HG02588 (cell line): ENCODE measurements around the gene FRMD4B.
"Not testable (repeated sequence)": the region's sequence is repeated elsewhere in the genome, so short reads cannot be mapped to it uniquely, and the experiment has no call there.

Experiments used
- ATAC-seq: cut with Tn5 transposase; IDR thresholded peaks from one replicate; pipeline ENCODE4 v1.9.1; 2021; ENCODE audit warnings: mild to moderate bottlenecking, moderate library complexity; ENCODE audit not compliant: unreplicated experiment

The FRMD4B gene

DNA sequence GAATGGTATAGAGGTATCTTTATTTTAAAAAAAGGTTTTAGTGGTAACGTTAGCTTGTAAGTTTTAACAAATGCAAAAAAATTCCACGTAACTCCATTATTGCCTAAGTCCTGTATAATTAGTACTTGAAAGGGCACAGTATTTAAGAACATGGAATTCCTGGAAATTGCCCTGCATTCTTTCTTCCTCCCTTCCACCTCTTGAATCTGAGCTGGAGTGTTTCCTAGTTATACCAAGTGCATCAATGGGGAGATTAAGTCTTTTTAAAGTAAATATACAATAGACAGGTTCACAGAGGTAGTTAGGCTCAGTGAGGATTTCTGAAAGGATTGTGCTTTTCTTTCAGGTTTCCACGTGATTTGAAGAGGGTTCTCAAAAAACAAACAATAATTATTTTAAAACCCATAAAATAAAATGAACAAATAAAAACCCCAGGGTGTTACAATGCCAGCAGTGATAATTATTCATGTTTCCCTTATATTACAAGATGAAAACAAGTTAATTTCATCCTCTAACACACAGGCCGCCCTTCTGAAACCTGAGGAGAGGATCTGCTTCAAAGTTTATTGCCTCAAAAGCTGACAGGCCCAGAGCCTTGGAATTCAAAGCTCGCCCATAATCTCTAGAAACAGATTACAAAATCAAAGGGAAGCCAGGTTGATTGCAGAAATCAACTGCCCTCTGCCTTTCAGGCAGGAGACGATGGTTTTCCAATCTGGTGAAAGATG is 134.6 kb downstream of the FRMD4B start:
- ATAC-seq, result no peak

DNA sequence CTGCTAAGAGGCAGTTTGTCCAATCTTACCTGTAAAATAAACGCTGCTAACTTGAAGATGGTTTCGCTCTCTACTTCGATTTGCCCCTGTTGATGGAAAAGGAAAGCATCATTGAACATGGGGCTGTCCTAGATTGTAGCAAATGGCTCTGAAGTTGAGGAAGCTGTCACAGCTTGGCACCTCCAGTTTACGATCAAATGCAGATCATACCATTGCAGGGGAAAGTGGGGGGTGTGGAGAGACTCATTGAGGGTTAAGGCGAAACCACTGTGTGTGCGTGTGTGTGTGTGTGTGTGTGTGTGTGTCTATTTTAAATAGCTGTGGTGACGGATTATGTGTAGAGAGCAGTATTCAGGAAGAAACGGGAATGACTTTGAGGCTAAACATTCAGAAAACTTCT is 135.9 kb downstream of the FRMD4B start:
- ATAC-seq, result no peak

DNA sequence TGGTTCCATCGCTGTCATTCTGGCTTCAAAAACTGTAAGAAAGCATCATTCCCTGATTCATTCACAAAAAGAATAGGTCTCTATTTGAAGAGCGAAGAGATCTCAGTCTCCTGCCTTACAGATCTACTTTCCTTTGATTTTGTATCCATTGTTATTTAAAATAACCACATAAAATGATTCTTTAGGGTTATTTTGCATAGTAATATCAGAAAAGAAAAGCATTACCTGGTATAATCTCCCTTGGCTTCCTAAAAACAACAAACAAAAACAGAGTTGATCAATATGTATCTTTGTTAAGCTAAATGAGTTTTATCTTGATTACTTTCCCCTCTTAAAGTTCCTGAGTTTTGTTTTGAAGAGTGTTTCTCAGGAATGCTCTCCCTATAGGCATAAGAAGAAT is 136.9 kb downstream of the FRMD4B start:
- no peak for ATAC-seq

DNA sequence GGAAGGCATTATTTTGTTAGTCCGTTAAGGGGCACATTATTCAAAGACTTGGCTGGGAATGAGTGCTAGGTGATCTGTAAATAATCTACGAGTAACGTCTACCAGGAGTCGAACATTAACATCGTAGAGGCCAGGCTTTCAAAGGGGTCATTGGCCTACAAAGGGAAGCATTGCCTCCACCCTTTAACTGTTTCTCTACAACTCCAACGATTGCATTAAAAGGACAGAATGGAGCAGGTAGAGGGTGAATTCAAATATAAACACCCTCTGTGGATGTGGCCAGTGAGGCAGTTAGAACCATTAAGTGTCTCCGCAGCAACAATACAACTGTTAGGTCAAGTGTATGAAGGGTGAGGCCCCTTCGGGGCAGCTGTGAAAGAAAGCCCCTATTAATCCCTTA is 137.5 kb downstream of the FRMD4B start:
- no peak for ATAC-seq

DNA sequence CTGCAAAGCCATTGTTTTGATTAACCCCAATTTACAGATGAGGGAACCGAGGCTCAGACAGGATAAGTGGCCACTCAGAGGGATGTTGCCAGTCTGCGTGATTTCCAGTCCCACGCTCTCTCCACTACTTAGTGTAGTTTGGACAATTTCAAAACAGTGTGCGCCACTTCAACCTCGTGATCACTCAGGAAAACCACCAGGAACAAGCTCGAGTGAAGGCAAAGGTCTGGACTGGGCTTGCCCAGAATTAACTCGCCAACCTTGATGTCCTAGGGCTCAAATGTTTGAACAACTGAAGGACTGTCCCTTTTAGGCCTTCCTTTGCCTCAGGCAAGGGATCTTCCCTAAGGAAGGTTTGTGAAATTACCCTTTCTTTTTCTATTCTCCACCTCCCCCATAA is 139.3 kb downstream of the FRMD4B start:
- ATAC-seq, result no peak

DNA sequence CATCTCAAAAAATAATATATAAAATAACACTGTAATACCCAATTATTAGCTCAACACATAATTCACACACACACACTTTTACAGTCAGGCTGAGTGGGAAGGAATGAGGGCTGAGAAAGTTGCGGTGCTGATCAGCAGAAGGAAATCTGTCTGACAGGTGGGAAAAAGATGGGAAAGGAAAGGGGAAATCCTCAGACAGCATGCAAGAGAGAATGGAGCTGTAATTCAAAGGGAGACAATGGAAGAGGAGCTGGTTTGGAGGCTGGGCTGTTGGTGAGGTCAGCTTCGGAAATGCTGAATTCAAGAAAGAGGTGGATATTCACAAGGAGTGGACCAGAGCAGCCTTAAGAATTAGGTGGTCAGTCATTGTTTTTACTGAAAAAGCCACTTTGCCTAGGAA is 141.8 kb downstream of the FRMD4B start:
- ATAC-seq, result no peak

DNA sequence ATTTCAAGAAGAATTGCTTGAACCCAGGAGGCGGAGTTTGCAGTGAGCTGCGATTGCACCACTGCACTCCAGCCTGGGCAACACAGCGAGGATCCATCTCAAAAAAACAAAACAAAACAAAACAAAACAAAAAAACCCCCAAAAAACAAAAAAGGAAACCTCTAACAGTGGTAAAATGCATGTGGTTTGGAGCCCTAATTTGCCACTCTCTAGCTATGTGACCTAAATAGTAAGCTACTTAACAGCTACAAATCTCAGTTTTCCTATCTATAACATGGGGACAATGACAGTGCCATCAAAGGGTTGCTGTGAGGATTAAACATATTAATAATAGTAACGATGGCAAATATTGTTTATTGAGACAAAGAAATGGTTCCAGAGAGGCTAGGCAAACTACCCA is 144.1 kb downstream of the FRMD4B start:
- no peak for ATAC-seq

DNA sequence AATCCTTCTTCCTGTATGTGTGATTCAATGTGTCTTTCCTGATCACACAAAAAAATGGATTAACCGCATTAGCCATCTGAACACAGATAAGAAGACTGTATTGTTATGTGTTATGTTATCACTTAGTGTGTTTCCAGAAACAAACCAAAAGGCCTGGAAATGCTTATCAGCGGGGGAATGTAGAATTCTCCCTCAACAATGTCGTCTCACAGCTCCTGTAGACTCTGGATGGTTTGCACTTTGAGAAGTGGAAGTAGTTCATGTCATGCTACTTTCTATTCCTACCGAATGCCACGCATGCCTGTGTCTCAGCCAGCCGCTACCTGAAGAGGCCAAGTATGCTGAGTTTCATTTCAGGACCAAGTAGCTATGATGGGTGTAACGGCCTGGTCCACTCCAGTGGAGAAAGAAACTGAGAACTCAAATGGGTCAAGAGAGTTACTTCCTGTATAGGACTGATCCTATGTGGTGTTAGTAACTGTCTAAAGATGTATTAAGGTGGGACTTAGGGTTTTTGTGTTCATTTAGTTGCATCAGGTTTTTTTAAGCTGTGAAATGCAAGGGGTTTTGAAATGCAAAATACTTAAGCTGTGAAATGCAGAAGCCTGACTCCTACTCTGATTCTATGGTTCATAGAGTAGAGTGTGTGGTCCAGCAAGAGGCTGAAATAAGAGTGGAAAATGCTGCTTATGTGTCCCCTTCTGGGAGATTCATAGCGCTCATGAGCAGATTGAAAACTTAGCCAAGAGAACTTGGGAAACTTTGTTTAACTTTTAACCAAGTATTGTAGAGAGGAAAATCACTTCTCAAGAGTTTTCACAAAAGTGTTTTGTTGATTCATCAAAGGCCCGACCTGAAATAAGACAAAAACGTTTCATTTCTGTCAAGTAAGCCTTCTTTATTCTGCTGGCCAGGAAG is 145.0 kb downstream of the FRMD4B start:
- ATAC-seq, result no peak

DNA sequence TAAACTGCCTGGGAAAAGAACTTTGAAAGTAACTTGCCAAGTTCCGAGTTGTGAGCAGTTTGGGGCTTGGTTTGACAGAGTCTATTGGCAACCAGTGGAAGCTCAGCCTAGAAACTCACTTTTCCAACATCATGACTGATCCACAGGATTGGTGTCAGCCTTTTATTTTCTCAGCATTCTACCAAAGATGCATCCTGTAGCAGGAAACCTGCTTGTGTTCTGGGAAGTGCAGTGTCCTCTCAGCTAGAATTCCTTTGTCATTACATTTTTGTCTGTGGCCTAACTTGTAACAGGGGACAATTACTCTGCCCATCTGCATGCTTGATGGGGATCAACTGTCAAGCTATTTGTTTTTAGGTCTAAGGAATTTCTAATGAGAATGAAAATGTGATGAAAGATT is 146.8 kb downstream of the FRMD4B start:
- no peak for ATAC-seq

DNA sequence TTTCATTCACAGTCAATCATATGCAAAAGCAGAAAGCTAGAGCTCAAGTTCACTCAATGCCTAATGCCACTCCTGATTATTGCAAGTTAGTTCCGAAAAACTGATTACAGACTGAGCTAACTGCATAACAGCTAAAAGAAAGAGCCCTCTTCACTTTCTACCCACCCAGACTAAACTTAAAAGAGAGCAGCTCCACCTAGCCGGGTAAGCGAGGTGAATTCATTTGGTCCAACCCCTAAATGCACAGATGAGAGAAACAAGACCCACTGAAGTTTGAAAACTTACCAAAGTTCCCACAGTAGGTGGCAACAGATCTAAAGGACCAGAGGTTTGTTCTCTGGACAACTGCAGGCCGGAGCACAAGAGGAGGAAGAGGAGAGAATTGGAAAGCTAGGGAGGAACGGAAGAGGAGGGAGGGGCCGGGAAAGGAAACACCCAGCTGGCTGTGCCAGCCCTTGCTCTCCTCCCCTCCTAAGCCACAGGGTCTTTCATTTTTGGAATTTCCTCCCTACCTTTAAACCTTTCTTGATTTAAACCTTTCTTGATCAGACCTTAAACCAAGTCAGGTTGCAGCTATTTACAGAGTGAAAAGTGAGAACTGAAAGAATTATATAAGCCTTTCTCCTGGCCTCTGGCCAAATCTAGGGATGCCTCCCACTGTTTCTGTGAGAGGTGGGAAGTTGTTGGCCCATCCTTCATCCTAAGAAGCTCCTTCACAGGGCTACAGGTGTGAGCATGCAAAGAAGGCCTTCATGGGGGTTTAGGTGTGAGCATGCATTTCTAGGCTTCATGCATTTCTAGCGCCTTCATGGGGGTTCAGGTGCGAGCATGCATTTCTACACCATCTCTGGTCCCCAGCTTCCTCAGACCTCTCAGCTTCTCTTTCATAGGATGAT is 148.8 kb downstream of the FRMD4B start:
- no peak for ATAC-seq

DNA sequence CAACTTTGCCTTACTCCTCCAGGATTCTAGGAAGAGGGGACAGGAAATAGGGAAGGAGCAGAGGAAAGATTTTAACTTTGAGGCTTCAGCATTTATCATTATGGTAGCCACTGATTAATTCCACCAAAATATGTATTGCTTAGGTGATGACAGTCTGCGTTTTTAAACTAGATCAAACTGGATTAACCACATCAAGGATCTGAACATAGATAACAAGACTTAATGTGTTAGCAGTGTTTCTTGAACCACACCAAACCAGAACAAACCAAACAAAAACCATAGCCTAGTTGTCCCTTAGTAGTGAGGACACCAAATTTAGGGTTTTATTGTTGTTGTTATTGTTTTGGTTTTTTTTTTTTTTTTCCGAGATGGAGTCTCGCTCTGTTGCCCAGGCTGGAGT is 150.0 kb downstream of the FRMD4B start:
- no peak for ATAC-seq

DNA sequence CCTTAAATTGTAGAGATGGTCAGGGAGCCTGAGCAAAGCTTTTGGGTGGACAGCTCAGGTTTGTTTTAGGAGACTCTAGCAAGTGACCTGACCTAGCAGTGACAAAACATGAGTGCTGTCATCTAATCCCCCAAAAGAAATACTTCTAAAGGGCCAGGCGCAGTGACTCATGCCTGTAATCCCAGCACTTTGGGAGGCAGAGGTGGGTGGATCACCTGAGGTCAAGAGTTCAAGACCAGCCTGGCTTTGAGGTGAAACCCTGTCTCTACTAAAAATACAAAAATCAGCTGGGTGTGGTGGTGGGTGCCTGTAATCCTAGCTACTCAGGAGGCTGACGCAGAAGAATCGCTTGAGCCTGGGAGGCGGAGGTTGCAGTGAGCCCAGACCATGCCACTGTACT is 150.7 kb downstream of the FRMD4B start:
- ATAC-seq, result not testable (repeated sequence)

DNA sequence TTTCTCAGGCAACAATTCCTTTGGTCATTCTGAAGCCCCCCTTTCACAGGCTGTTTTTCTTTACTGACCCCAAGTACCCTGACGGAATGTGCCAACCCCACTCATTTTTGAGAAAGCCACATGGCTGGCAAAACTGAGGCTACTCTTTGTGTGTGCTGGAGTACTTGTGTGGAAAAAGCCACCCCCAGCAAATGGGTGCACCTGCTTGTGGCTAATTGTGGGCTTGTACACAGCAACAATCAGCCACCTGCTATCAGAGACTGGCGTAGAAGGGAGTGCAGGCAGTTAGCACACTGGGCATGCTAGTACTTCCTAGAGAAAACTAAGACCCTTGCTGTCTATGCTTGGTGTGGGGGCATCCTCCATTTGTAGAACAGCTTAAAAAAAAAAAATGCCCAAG is 153.4 kb downstream of the FRMD4B start:
- ATAC-seq, result no peak

DNA sequence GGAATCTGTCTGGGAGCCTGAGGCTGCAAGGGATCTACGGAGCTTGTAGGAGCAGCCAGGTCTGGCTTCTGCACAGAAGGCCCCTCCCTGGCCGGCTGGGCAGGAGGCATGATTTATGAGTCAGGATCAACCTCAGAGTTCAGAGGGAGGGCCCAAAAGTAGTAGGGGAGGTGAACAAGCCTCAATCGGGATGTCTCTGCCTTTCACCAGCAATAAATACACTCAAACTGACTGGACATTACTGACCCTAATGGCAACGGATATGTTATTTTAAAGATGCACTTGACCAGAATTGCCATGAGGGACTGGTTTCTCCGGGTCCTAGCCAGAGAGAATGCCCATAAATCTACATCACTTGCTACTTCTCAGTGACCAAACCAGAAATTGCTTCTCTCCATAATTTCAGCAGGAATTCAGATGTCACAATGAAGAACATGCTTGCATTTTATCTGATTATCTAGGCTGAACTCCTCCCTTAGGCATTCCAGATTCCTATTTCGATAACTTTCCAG is 153.9 kb downstream of the FRMD4B start:
- ATAC-seq, result no peak

DNA sequence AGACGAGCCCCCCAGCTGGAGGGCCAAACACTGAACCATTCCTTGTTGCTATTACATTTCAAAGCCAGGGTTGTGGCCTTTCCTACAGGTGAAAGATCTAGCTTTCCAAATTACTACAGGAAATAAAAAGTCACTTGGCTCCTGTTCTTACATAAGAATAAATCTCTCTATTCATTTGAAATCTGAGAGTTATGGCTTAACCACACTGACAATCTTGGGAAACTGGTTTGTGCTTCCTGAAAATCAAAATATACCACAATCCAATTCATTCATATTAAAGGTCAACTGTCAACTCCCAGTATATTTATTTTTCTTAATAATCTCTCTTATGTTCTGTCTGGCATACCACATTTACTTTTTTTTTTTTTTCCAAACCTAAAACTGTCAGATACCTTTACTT is 159.8 kb downstream of the FRMD4B start:
- ATAC-seq, result no peak

DNA sequence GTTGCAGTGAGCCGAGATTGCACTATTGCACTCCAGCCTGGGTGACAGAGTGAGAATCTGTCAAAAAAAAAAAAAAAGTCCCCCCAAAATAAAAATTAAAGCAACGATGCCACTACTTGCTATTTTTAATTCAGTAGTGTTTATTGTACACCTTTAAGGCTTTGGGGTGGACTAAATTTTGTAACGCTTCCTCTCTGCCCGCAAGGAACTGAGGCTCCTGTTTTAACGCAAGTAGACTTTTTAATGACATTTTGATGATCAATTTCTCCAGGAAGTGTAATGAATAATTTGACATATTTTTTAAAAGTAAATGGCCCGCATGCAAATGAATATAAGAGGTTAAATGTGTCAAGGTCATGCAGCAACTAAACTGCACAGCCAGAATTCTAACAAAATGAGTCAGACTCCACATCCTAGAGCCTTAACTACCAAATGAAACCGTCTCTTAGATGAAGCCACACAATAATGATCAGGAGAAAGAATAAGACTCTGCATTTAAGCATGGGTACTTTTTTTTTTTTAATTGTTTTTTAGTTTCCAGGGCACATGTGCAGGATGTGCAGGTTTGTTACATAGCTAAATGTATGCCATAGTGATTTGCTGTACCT is 166.7 kb downstream of the FRMD4B start:
- ATAC-seq, result no peak

DNA sequence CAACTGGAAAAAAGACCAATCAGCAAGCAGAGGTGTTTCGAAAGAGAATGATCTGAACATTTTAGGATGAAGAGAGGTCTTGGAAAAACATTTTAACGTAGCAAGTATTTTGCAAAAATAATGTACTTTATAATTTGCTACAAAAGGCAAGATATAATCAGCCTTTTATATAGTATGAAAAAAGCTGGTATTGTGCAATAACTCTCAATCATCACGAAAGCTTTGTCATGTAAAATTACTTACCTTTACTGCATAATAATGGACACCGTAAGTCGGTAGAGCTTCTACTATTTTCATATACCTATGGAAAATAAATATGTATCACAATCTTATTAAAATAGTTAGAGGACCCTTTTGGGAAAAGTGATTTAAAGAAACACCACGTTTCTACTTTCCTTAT is 167.8 kb downstream of the FRMD4B start:
- no peak for ATAC-seq

DNA sequence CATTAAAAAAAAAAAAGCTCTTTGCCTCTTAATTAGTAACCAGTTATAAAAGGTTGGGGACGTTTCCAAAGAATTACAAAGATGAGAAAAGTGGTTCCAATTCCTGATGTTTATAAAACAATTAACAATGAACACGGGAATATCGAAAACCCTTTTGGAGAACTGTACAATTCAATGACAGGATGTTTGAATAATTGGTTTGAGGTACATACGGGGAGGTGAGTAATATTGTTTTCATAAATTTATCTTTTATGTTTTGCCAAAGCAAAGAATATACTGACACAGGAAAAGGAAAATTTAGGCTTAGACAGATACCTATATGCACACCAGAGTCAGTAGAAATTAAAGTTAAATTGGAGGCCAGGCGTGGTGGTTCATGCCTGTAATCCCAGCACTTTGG is 168.9 kb downstream of the FRMD4B start:
- ATAC-seq, result no peak

DNA sequence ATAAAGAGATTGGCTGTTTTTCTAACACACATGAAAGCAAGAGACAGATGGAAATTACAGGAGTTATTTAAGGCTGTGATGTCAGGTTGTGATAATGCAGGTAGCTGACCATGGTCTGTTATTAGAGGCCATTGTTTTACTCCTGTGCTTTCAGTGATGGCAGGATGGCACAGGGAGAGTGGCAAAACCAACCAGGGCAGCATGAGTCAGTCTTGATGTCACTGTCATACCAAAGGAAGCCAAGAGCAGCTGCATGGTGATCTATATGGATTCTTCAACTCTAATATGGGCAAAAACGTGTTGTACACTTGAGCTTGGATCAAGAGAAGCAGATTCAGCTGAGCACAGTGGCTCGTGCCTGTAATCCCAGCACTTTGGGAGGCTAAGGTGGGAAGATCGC is 171.6 kb downstream of the FRMD4B start:
- no peak for ATAC-seq

DNA sequence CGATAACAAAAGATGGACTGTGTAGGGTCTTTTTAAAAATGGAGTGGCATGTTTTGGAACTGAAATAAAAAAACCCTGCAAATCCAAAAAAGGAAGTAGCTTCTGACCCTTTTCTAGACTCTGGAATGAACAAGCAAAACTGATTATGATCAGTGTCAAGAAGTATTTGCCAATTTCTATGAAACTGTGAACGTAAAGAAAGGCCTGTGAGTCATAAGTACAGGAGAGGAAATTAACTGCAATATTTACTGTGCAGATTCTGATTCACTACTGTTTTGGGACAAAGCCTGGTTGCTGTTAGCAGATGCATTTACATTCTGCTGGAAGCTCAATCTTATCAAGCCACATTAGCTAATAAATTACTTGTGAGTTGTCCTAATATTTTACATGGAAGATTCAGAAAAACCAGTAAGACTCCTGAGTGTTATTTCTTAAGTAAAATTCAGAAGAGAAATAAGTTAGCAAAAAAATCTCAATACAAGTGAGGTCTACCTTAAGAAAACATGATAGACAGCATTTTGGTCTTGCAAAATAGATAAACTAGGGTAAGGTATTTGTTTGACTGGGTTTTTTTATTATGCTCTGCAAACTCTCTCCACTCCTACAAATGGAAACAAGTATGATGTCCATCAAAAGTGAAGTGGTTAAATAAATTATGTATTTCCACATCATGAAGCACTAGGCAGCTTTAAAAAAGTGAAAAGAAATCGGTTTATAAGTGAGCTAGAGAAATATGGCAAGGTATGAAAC is 173.3 kb downstream of the FRMD4B start:
- peak; percentile 68 for ATAC-seq
